GM12878 (cell line): Measurements from ENCODE around the gene MPPED1. TPM values are rescaled to one million over a fixed set of nuclear protein-coding genes. Genes with fewer than 3 reads are reported as not detected.

Experiments used
- ATAC-seq: fragments of 200-7000 bp; cut with Tn5 transposase; 3 replicates; pipeline ENCODE4 v1.9.1; 2020; ENCODE audit warnings: mild to moderate bottlenecking, moderate library complexity
- BruUV-seq: library from RNA; stranded (reverse); fragments of 400-500 nt; replicated peaks from 2 replicates; lab custom pipeline; 2021; lab: Mats Ljungman, UMichigan
- CTCF ChIA-PET: fragments of 300-600 bp; sonication (Branson Sonifier 250); formaldehyde crosslinking; extraction: SDS; loops from one replicate; lab custom pipeline; 2021; ENCODE audit warnings: inconsistent platforms; lab: Yijun Ruan, JAX
- POLR2A ChIA-PET: fragments of 350-600 bp; formaldehyde crosslinking; extraction: SDS; loops from one replicate; lab custom pipeline; 2021; ENCODE audit warnings: inconsistent platforms; lab: Charles Lee
- RAD21 ChIA-PET: fragments of 300-600 bp; sonication (Branson Sonifier 250); formaldehyde crosslinking; loops from one replicate; lab custom pipeline; 2023; ENCODE audit warnings: antibody characterized with exemption; ENCODE audit not compliant: unreplicated experiment; lab: Charles Lee
- SMC1A ChIA-PET: fragments of 300-600 bp; sonication (Branson Sonifier 250); formaldehyde crosslinking; loops from one replicate; lab custom pipeline; 2023; ENCODE audit not compliant: unreplicated experiment, uncharacterized antibody; lab: Charles Lee
- DNase-seq: peaks from one replicate; pipeline ENCODE4 v3.0.0-alpha.2; 2011; ENCODE audit warnings: low read depth, low spot score
- FAIRE-seq: peaks from 3 replicates; lab custom pipeline; 2011; peaks lifted over from hg19 to GRCh38; lab: Jason Lieb, UNC
- H2AFZ ChIP-seq: 2 replicates; pipeline ENCODE4 v1.6.0; 2011; ENCODE audit warnings: low read depth, low read length, control low read depth; ENCODE audit not compliant: control insufficient read depth
- H3K27ac ChIP-seq: 2 replicates; pipeline ENCODE4 v1.5.1; 2011; ENCODE audit warnings: control low read depth; ENCODE audit not compliant: control insufficient read depth, insufficient read depth
- H3K27me3 ChIP-seq, 2 experiments: replicated peaks in 1 of 2; 2 replicates each; pipeline versions ENCODE4 v1.6.0 to v1.6.1; 2011; ENCODE audit warnings: low read length in 1 of 2; ENCODE audit not compliant: control insufficient read depth in 2 of 2, insufficient read depth in 2 of 2
- H3K36me3 ChIP-seq, 2 experiments: 2 replicates each; pipeline ENCODE4 v1.5.1; 2011; ENCODE audit warnings: low read length in 1 of 2; ENCODE audit not compliant: control insufficient read depth in 2 of 2, insufficient read depth in 2 of 2
- H3K4me1 ChIP-seq: 2 replicates; pipeline ENCODE4 v1.6.1; 2011; ENCODE audit warnings: mild to moderate bottlenecking, low read length, moderate library complexity, mixed read lengths; ENCODE audit not compliant: control insufficient read depth, insufficient read depth
- H3K4me2 ChIP-seq: 2 replicates; pipeline ENCODE4 v1.6.0; 2011; ENCODE audit warnings: control low read depth; ENCODE audit not compliant: control insufficient read depth, insufficient read depth
- H3K4me3 ChIP-seq: fragments of 200-600 bp; sonication (generic); 2 replicates; pipeline ENCODE4 v1.5.1; 2016
- H3K79me2 ChIP-seq: 2 replicates; pipeline ENCODE4 v1.6.0; 2011; ENCODE audit warnings: low read length; ENCODE audit not compliant: control insufficient read depth, insufficient read depth
- H3K9ac ChIP-seq: 2 replicates; pipeline ENCODE4 v1.8.0; 2011; ENCODE audit warnings: low read length, control low read depth, mixed read lengths; ENCODE audit not compliant: control insufficient read depth, insufficient read depth
- H3K9me3 ChIP-seq: replicated peaks from 3 replicates; pipeline ENCODE4 v1.5.1; 2011; ENCODE audit warnings: mild to moderate bottlenecking, low read length; ENCODE audit not compliant: control insufficient read depth, insufficient read depth
- H4K20me1 ChIP-seq: 2 replicates; pipeline ENCODE4 v1.6.0; 2011; ENCODE audit not compliant: control insufficient read depth, insufficient read depth
- FOXK2 ChIP-seq: fragments of 450-650 bp; IDR thresholded peaks from 2 replicates; pipeline ENCODE4 v1.6.1; 2017; ENCODE audit warnings: mild to moderate bottlenecking, moderate library complexity
- GABPA ChIP-seq: IDR thresholded peaks from 2 replicates; pipeline ENCODE4 v1.6.1; 2014; ENCODE audit warnings: antibody characterized with exemption, low read depth, mild to moderate bottlenecking, inconsistent platforms
- KDM1A ChIP-seq: fragments of 200-600 bp; sonication (generic); IDR thresholded peaks from 2 replicates; pipeline ENCODE4 v1.6.1; 2016; ENCODE audit warnings: borderline replicate concordance
- TBL1XR1 ChIP-seq: IDR thresholded peaks from 2 replicates; pipeline ENCODE4 v1.6.1; 2012; ENCODE audit warnings: low read depth, low read length, improper control_type of control experiment
- YBX1 ChIP-seq: fragments of 450-650 bp; IDR thresholded peaks from 2 replicates; pipeline ENCODE4 v1.6.1; 2016; ENCODE audit warnings: antibody characterized with exemption
- WGBS: methylation state at CpG from one replicate; pipeline ENCODE4 v1.1.6; 2016; ENCODE audit warnings: low lambda C conversion rate; ENCODE audit not compliant: insufficient replicate concordance, insufficient coverage; ENCODE audit errors: missing lambda C conversion rate; 5-methylcytosine and 5-hydroxymethylcytosine counted together
- in situ Hi-C: fragments of 300-500 bp; cut with MboI; formaldehyde crosslinking; loops from 9 replicates; pipeline ENCODE4 v1.14.3; 2018; ENCODE audit warnings: mixed read lengths
- intact Hi-C: fragments of 100-400 bp; cut with micrococcal nuclease; formaldehyde crosslinking; loops from one replicate; pipeline ENCODE4 v1.14.2; 2022; ENCODE audit not compliant: unreplicated experiment
- polyA plus RNA-seq, 11 experiments: library from polyadenylated mRNA; depleted of rRNA in 4 of 11; unstranded in 6 of 11; stranded (reverse) in 5 of 11; fragments of >200 nt; fragmentation: Nextera tagmentation in 4 of 11; fragmentation: Illumina TruSeq in 1 of 11; extraction: Ambion mirVana in 4 of 11; extraction: Trizol in 1 of 11; gene quantifications; 1 replicate in 1 of 11; 2 replicates in 10 of 11; pipeline versions ENCODE4 v1.2.1 to v1.2.3, GENCODE V29; 2011 to 2016; ENCODE audit warnings: inconsistent platforms in 2 of 11, missing spikeins in 2 of 11, low read depth in 1 of 11
- total RNA-seq, 4 experiments: library from RNA; depleted of rRNA in 3 of 4; stranded (reverse); fragments of >200 nt in 3 of 4; fragmentation: Illumina TruSeq in 1 of 4; extraction: Trizol in 1 of 4; gene quantifications; 2 replicates each; pipeline versions ENCODE4 v1.2.1 to v1.2.3, GENCODE V29; 2013 to 2021
- TF ChIP-seq, protein P1 (sequence below): fragments of 150-350 bp; IDR thresholded peaks from 2 replicates; pipeline ENCODE4 v1.6.1; 2016; ENCODE audit warnings: low read depth, low read length
- TF ChIP-seq, protein P2 (sequence below): IDR thresholded peaks from 2 replicates; pipeline ENCODE4 v1.6.1; 2012; ENCODE audit warnings: low read depth, low read length, improper control_type of control experiment

Gene MPPED1
- total and polyA plus RNA-seq, 10 of the 15 experiments (the other 5 are each of a cell fraction or from before 2014, with no cell fraction given), result 0.11 TPM; not detected in 9

DNA sequence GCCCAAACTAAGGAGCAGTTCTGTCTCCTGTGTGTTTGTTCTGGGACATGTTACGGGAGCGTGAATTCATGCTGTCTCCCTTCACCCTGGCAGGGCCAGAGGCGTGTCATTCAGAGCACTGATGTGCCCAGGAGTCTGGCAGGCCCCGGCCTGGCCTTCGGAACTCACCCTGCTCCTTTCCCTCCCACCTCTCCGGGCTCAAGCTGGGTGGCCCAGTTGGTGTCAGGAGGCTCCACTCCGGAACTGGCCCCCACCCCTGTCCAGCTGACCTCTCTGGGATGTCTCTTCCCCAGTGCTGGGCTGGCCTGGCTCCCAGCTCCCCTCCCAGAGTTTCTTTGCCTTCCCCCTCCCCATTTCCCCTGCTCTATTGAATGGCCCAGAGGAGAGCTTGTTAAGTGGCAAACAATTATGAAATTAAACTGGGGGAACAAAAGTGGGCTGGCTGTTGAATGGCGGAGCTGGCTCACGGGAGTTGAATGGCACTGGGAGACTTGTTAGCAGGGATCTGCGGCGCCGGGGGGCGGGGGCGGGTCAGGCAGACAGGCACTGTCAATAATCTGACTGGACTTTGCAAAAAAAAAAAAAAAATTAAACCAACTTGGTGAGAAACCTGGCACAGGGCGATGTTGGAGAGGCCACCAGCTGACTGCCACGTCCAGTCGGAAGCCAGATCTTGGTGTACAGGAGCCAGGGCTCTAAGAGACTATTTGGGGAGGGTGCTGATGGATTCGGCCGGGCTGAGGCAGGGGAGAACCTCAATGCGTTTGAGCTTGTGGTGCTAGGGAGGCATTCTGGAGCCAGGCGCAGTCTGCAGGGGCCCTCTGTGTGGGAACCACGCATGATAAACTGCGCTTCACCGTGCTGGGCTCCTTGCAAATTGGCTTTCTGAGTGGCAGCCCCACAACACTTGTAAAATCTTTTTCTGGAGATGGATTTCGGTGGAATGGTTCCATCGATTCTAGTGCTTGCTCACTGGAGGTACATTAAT, 1.3 kb downstream of the MPPED1 start:
- Histone ChIP-seq H3K9me3 (no peaks in the 10 kb centered on the region), H3K36me3 (no peaks in the 10 kb centered on the region), H3K9ac (no peak overlapping the region), H3K27me3 (peaks cover 9 to 13% of the 10 kb centered on the region in 2 experiments; a peak in 3 of 4 replicates), H3K27ac (no peak overlapping the region), H3K4me3 (no peak overlapping the region)
- ChIA-PET CTCF (no interaction called here), SMC1A (no interaction called here)
- WGBS, result 40% methylated on average over 24 of the region's 26 CpGs
- in situ Hi-C loops, result no loop called here
- TF ChIP-seq GABPA, result no peak
- TF ChIP-seq YBX1, result no peak
- TF ChIP-seq TBL1XR1, result no peak
- TF ChIP-seq, protein P1, sequence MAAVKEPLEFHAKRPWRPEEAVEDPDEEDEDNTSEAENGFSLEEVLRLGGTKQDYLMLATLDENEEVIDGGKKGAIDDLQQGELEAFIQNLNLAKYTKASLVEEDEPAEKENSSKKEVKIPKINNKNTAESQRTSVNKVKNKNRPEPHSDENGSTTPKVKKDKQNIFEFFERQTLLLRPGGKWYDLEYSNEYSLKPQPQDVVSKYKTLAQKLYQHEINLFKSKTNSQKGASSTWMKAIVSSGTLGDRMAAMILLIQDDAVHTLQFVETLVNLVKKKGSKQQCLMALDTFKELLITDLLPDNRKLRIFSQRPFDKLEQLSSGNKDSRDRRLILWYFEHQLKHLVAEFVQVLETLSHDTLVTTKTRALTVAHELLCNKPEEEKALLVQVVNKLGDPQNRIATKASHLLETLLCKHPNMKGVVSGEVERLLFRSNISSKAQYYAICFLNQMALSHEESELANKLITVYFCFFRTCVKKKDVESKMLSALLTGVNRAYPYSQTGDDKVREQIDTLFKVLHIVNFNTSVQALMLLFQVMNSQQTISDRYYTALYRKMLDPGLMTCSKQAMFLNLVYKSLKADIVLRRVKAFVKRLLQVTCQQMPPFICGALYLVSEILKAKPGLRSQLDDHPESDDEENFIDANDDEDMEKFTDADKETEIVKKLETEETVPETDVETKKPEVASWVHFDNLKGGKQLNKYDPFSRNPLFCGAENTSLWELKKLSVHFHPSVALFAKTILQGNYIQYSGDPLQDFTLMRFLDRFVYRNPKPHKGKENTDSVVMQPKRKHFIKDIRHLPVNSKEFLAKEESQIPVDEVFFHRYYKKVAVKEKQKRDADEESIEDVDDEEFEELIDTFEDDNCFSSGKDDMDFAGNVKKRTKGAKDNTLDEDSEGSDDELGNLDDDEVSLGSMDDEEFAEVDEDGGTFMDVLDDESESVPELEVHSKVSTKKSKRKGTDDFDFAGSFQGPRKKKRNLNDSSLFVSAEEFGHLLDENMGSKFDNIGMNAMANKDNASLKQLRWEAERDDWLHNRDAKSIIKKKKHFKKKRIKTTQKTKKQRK, result no peak
- TF ChIP-seq, protein P2, sequence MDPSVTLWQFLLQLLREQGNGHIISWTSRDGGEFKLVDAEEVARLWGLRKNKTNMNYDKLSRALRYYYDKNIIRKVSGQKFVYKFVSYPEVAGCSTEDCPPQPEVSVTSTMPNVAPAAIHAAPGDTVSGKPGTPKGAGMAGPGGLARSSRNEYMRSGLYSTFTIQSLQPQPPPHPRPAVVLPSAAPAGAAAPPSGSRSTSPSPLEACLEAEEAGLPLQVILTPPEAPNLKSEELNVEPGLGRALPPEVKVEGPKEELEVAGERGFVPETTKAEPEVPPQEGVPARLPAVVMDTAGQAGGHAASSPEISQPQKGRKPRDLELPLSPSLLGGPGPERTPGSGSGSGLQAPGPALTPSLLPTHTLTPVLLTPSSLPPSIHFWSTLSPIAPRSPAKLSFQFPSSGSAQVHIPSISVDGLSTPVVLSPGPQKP, result no peak
- TF ChIP-seq KDM1A, result no peak
- TF ChIP-seq FOXK2, result no peak
- TF ChIP-seq, all 136 proteins: peak for 0
- Histone ChIP-seq H2AFZ (no peak overlapping the region), H3K4me1 (no peaks in the 10 kb centered on the region), H4K20me1 (no peaks in the 10 kb centered on the region), H3K4me2 (no peak overlapping the region), H3K79me2 (no peaks in the 10 kb centered on the region)
- no peak for DNase-seq
- no peak for FAIRE-seq
- ChIA-PET RAD21 (no interaction called here), POLR2A (no interaction called here)
- intact Hi-C loops, result no loop called here
- no TSS peak for BruUV-seq
- ATAC-seq, result no peak
